HG02884 (cell line): ENCODE data around the gene MGAT4D.
"Not testable (repeated sequence)": the region's sequence is repeated elsewhere in the genome, so short reads cannot be mapped to it uniquely, and the experiment has no call there.

ENCODE experiments used
- ATAC-seq: cut with Tn5 transposase; IDR thresholded peaks from one replicate; pipeline ENCODE4 v1.9.1; 2021; ENCODE audit warnings: mild to moderate bottlenecking, moderate library complexity; ENCODE audit not compliant: unreplicated experiment

MGAT4D gene

GRCh38 chr4:140497747-140498636 is at the start of gene MGAT4D:
MGAT4D (minus strand) TSS chr4:140498293; CDS start chr4:140498222, 71 bp downstream.
- no peak for ATAC-seq

- no peak for ATAC-seq
These were observed 35.9 kb upstream of the MGAT4D start for GRCh38 chr4:140533951-140534480.

GRCh38 chr4:140529434-140529833 is 31.3 kb upstream of the MGAT4D start:
- no peak for ATAC-seq

- peak; percentile 100 for ATAC-seq
These were observed 26.0 kb upstream of the MGAT4D start, which contains the start of gene ELMOD2 for GRCh38 chr4:140523857-140524742. ELMOD2 (plus strand) TSS chr4:140524168; CDS start chr4:140525429, 1,261 bp downstream.

GRCh38 chr4:140523370-140523856 is 25.3 kb upstream of the MGAT4D start:
- peak; percentile 11 for ATAC-seq

GRCh38 chr4:140515423-140515822 is 17.3 kb upstream of the MGAT4D start:
- no peak for ATAC-seq

GRCh38 chr4:140513765-140514164 is 15.7 kb upstream of the MGAT4D start:
- ATAC-seq, result not testable (repeated sequence)

GRCh38 chr4:140504261-140504660 is 6.2 kb upstream of the MGAT4D start:
- ATAC-seq, result no peak

- ATAC-seq, result no peak
These were observed 1.3 kb upstream of the MGAT4D start for GRCh38 chr4:140499391-140499790.

GRCh38 chr4:140497405-140497746 is 717 bp downstream of the MGAT4D start:
- ATAC-seq, result no peak

- no peak for ATAC-seq
These were observed 12.2 kb downstream of the MGAT4D start for GRCh38 chr4:140485939-140486338.

GRCh38 chr4:140483445-140483844 is 14.6 kb downstream of the MGAT4D start:
- no peak for ATAC-seq

GRCh38 chr4:140472156-140472555 is 25.9 kb downstream of the MGAT4D start:
- ATAC-seq, result no peak

- ATAC-seq, result no peak
These were observed 28.0 kb downstream of the MGAT4D start for GRCh38 chr4:140469791-140470733.

- ATAC-seq, result no peak
These were observed 31.9 kb downstream of the MGAT4D start for GRCh38 chr4:140466146-140466545.

GRCh38 chr4:140463614-140464013 is 34.5 kb downstream of the MGAT4D start:
- no peak for ATAC-seq

- ATAC-seq, result no peak
These were observed 34.9 kb downstream of the MGAT4D start for GRCh38 chr4:140463182-140463581.

GRCh38 chr4:140450352-140450751 is 47.7 kb downstream of the MGAT4D start:
- ATAC-seq, result no peak

- ATAC-seq, result no peak
These were observed 49.3 kb downstream of the MGAT4D start for GRCh38 chr4:140448830-140449229.

GRCh38 chr4:140448162-140448561 is 49.9 kb downstream of the MGAT4D start:
- ATAC-seq, result no peak
